Activated T-helper 1 cell treated with anti-CD3 and anti-CD28 coated beads, Interleukin-12 subunit alpha, Interleukin-12 subunit beta, Interleukin-2, Interleukin-4 antibody, amounts not matched to agents 30 ng/mL and 10 ng/mL and 1 ng/mL, durations not matched to agents 14 hours and 24 hours and 36 hours (primary cell): ENCODE results near the gene UBE3C. TPM values are rescaled to one million over a fixed set of nuclear protein-coding genes. Genes with fewer than 3 reads are reported as not detected.
A peak's percentile ranks its signal among the peaks of the same experiment; 100 is the strongest.
"Not testable (repeated sequence)": the region's sequence is repeated elsewhere in the genome, so short reads cannot be mapped to it uniquely, and the experiment has no call there.

Experiments
- DNase-seq: peaks from one replicate; pipeline ENCODE4 v3.0.0; 2021; ENCODE audit warnings: low spot score
- H3K27ac Mint-ChIP-seq: one replicate; pipeline ENCODE4 v1.8.0; 2021; ENCODE audit warnings: mild to moderate bottlenecking, mixed read lengths
- H3K27me3 Mint-ChIP-seq: one replicate; pipeline ENCODE4 v1.8.0; 2022; ENCODE audit warnings: mild to moderate bottlenecking, moderate library complexity, mixed read lengths; ENCODE audit not compliant: insufficient read depth
- H3K36me3 Mint-ChIP-seq: one replicate; pipeline ENCODE4 v1.8.0; 2021; ENCODE audit warnings: low read depth, mixed read lengths
- H3K4me1 Mint-ChIP-seq: one replicate; pipeline ENCODE4 v1.8.0; 2021; ENCODE audit warnings: low read depth, mixed read lengths
- H3K4me3 Mint-ChIP-seq: one replicate; pipeline ENCODE4 v1.8.0; 2021; ENCODE audit warnings: mild to moderate bottlenecking, moderate library complexity, mixed read lengths
- H3K9me3 Mint-ChIP-seq: one replicate; pipeline ENCODE4 v1.8.0; 2021; ENCODE audit warnings: mixed read lengths
- intact Hi-C: fragments of 100-400 bp; cut with micrococcal nuclease; formaldehyde crosslinking; loops from one replicate; pipeline ENCODE4 v1.15.1; 2024
- total RNA-seq: library from RNA; stranded (reverse); gene quantifications from 2 replicates; pipeline ENCODE4 v1.2.3, GENCODE V29; 2022

Gene UBE3C
- total RNA-seq, 1 donor from 2014 or later = 91.5 TPM

DNA sequence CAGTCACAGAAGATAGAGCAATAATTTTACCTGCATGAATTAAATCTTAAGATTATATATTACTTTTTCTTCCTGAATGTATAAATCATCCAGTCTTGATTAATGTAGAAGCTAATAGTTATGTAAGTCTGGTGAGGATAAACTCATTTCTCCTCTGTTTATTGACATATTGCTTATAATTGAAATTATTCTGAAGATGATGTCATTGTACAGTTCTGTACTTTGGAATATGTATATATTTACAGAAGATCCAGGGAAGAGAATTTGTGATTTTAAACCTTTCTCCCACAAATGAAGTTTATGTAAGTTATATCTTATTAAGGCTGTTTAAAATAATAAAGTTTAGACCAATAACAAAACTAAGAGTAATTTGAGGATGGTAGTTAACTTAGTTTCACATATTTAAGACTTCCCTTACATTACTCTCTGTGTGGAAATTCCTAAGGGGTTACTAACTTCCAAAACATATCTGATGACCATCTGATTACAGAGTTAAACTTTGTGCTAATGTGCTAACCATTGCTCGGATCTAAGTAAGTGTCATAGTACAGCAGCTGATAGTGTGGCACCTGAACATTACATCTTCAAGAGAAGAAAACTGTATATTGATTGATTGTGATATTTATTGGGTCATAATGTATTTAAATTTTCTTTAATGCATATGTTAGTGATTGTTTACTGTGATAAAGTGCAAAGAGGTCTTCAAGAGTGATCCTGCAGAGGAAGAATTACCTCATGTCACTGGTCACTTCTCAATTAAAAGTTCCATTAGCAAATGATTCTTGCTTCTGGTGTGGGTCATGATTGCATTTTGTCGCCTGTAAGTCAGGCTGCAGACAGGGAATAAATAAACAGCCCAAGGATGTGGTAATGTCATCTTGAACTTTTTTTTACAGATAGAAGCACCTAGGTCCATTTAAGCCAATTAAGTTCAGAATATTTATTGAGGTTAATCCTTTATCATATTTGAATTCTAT, 96.9 kb downstream of the UBE3C start:
- intact Hi-C loops = no loop called here
- Mint-ChIP-seq H3K9me3 (no peaks in the 10 kb centered on the region), H3K27ac (no peak overlapping the region), H3K4me1 (peaks cover 13% of the 10 kb centered on the region), H3K36me3 (peaks cover 48% of the 10 kb centered on the region), H3K27me3 (no peaks in the 10 kb centered on the region), H3K4me3 (no peak overlapping the region)
- no peak for DNase-seq

DNA sequence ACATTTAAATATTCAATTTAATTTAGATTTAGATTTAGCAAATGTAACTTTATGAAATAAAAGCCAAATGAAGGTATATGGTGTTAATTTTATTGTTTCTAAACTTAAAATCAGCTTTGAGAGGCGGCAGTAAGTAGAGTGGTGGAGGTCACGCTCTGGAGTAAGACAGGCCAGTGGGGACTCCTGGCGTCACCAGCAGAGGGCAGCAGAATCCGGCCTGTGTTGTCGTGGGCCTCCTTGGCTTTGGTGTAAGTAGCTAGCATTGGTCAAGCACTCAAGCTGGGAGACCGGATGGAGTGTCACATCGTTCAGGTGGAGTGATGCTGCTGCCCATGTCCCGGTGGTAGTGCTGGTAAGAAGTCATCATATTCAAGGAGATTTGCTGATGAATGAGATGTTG, 99.4 kb downstream of the UBE3C start:
- Mint-ChIP-seq H3K27ac (no peak overlapping the region), H3K4me3 (no peak overlapping the region), H3K9me3 (no peaks in the 10 kb centered on the region), H3K4me1 (peaks cover 13% of the 10 kb centered on the region), H3K36me3 (peaks cover 38% of the 10 kb centered on the region), H3K27me3 (no peaks in the 10 kb centered on the region)
- intact Hi-C loops = no loop called here
- DNase-seq = no peak

GRCh38 chr7:157239571-157240270, 101.0 kb downstream of the UBE3C start:
- no peaks in the 10 kb centered on the region for H3K9me3 Mint-ChIP-seq
- DNase-seq = no peak
- intact Hi-C loops = no loop called here
- no peaks in the 10 kb centered on the region for H3K27me3 Mint-ChIP-seq
- H3K4me1 Mint-ChIP-seq = peaks cover 6% of the 10 kb centered on the region
- peaks cover 23% of the 10 kb centered on the region for H3K36me3 Mint-ChIP-seq
- no peak overlapping the region for H3K4me3 Mint-ChIP-seq
- H3K27ac Mint-ChIP-seq = no peak overlapping the region

- Mint-ChIP-seq H3K4me3 (no peak overlapping the region), H3K27me3 (no peaks in the 10 kb centered on the region), H3K36me3 (peaks cover 21% of the 10 kb centered on the region), H3K27ac (no peak overlapping the region), H3K9me3 (no peaks in the 10 kb centered on the region), H3K4me1 (peaks cover 5% of the 10 kb centered on the region)
- DNase-seq = no peak
- intact Hi-C loops = no loop called here
These were observed 102.9 kb downstream of the UBE3C start for GRCh38 chr7:157241631-157242030.

- H3K36me3 Mint-ChIP-seq = peaks cover 12% of the 10 kb centered on the region
- no peak overlapping the region for H3K27ac Mint-ChIP-seq
- DNase-seq = no peak
- H3K27me3 Mint-ChIP-seq = no peaks in the 10 kb centered on the region
- no peak overlapping the region for H3K4me3 Mint-ChIP-seq
- intact Hi-C loops = no loop called here
- no peaks in the 10 kb centered on the region for H3K9me3 Mint-ChIP-seq
- H3K4me1 Mint-ChIP-seq = no peaks in the 10 kb centered on the region
These were observed 106.0 kb downstream of the UBE3C start for GRCh38 chr7:157244516-157245294.

DNA sequence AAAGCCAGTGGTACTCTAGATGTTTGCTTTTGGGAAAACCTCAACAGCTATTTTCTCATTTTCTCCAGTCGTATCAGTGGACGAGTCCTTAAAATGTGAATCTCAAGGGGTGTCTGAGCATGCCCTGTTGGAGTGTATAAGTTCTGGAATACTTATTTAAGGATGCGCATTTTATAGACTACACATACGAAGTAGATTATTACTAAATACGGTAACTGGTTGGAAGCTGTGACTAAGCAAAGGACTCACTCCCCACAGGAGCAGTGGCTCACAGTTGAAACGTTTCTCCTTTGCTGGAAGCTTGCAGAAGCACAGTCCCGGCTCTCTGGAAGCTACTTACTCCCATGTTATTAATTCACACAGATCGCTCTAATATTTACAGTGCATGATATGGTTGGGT, 107.3 kb downstream of the UBE3C start:
- no peak for DNase-seq
- peaks cover 13% of the 10 kb centered on the region for H3K36me3 Mint-ChIP-seq
- H3K27me3 Mint-ChIP-seq = no peaks in the 10 kb centered on the region
- no peak overlapping the region for H3K4me3 Mint-ChIP-seq
- intact Hi-C loops = no loop called here
- H3K27ac Mint-ChIP-seq = no peak overlapping the region
- H3K9me3 Mint-ChIP-seq = no peaks in the 10 kb centered on the region
- no peaks in the 10 kb centered on the region for H3K4me1 Mint-ChIP-seq

GRCh38 chr7:157248659-157249058, 109.9 kb downstream of the UBE3C start:
- H3K27me3 Mint-ChIP-seq = no peaks in the 10 kb centered on the region

GRCh38 chr7:157250605-157251228, 112.0 kb downstream of the UBE3C start:
- DNase-seq = peak; percentile 31
- Mint-ChIP-seq H3K9me3 (no peaks in the 10 kb centered on the region), H3K4me1 (no peaks in the 10 kb centered on the region), H3K36me3 (peaks cover 15% of the 10 kb centered on the region), H3K27ac (no peak overlapping the region), H3K27me3 (no peaks in the 10 kb centered on the region), H3K4me3 (no peak overlapping the region)
- intact Hi-C loops = loop anchor here (5.0 kb wide), 2 partner anchors 278 to 343 kb away; no protein-coding TSS in a partner anchor

More at GRCh38 chr7:157248659-157249058, 109.9 kb downstream of the UBE3C start:
- Mint-ChIP-seq H3K27ac (no peak overlapping the region), H3K4me1 (no peaks in the 10 kb centered on the region), H3K4me3 (no peak overlapping the region), H3K9me3 (no peaks in the 10 kb centered on the region), H3K36me3 (peaks cover 15% of the 10 kb centered on the region)
- intact Hi-C loops = no loop called here
- no peak for DNase-seq

- H3K27ac Mint-ChIP-seq, H3K9me3 Mint-ChIP-seq, H3K4me3 Mint-ChIP-seq, H3K27me3 Mint-ChIP-seq, H3K4me1 Mint-ChIP-seq, DNase-seq: not testable (repeated sequence)
- intact Hi-C loops = loop anchor here (5.0 kb wide), 2 partner anchors 280 to 345 kb away; no protein-coding TSS in a partner anchor
- H3K36me3 Mint-ChIP-seq = peaks cover 18% of the 10 kb centered on the region
These were observed 113.1 kb downstream of the UBE3C start for GRCh38 chr7:157251817-157252216.

- H3K36me3 Mint-ChIP-seq = peaks cover 30% of the 10 kb centered on the region
- H3K27ac Mint-ChIP-seq = no peak overlapping the region
- DNase-seq = no peak
- no peak overlapping the region for H3K4me3 Mint-ChIP-seq
- H3K4me1 Mint-ChIP-seq = no peaks in the 10 kb centered on the region
- H3K9me3 Mint-ChIP-seq = no peaks in the 10 kb centered on the region
- no peaks in the 10 kb centered on the region for H3K27me3 Mint-ChIP-seq
- intact Hi-C loops = loop anchor here (5.0 kb wide), 2 partner anchors 282 to 347 kb away; no protein-coding TSS in a partner anchor
These were observed 115.1 kb downstream of the UBE3C start for GRCh38 chr7:157253850-157254249.

DNA sequence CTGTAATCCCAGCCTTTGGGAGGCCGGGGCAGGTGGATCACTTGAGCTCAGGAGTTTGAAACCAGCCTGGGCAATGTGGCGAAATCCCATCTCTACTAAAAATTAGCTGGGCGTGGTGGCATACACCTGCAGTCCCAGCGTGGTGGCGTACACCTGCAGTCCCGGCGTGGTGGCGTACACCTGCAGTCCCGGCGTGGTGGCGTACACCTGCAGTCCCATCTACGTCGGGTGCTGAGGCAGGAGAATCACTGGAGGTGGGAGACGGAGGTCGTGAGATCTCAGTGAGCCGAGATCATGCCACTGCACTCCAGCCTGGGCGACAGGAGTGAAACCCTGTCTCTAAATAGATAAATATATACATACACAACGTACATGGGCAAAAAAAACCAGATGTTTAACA, 116.1 kb downstream of the UBE3C start:
- not testable (repeated sequence) for DNase-seq

GRCh38 chr7:157255201-157255606, 116.5 kb downstream of the UBE3C start:
- H3K9me3 Mint-ChIP-seq = no peaks in the 10 kb centered on the region
- no peak overlapping the region for H3K4me3 Mint-ChIP-seq
- intact Hi-C loops = no loop called here
- no peak for DNase-seq
- H3K27me3 Mint-ChIP-seq = no peaks in the 10 kb centered on the region
- H3K36me3 Mint-ChIP-seq = peaks cover 28% of the 10 kb centered on the region
- H3K27ac Mint-ChIP-seq = no peak overlapping the region
- no peaks in the 10 kb centered on the region for H3K4me1 Mint-ChIP-seq

More for the DNA sequence above, 116.1 kb downstream of the UBE3C start:
- not testable (repeated sequence) for H3K4me1 Mint-ChIP-seq, H3K27me3 Mint-ChIP-seq, H3K9me3 Mint-ChIP-seq, H3K27ac Mint-ChIP-seq, H3K4me3 Mint-ChIP-seq
- intact Hi-C loops = loop anchor here (5.0 kb wide), 2 partner anchors 282 to 347 kb away; no protein-coding TSS in a partner anchor
- peaks cover 29% of the 10 kb centered on the region for H3K36me3 Mint-ChIP-seq
